GM23338 (cell line): ENCODE results near the gene ZFC3H1.
A peak's percentile ranks its signal among the peaks of the same experiment; 100 is the strongest.

Source experiments
- CTCF ChIP-seq, 2 experiments: fragments of 200-600 bp in 1 of 2; sonication (generic) in 1 of 2; conservative IDR thresholded peaks; 2 replicates each; pipeline versions ENCODE4 v1.5.1 to v1.6.1; 2016 to 2017; ENCODE audit warnings: antibody characterized with exemption in 2 of 2, low read depth in 2 of 2, mild to moderate bottlenecking in 2 of 2, moderate library complexity in 1 of 2
- ETS1 ChIP-seq: IDR thresholded peaks from 2 replicates; pipeline ENCODE4 v1.6.1; 2016; ENCODE audit warnings: antibody characterized with exemption
- EZH2 ChIP-seq: fragments of 200-600 bp; sonication (generic); IDR thresholded peaks from one replicate; pipeline ENCODE4 v1.8.0; 2017; ENCODE audit warnings: antibody characterized with exemption, mild to moderate bottlenecking, low read depth; ENCODE audit not compliant: unreplicated experiment
- EZH2phosphoT487 ChIP-seq: fragments of 200-600 bp; sonication (generic); IDR thresholded peaks from one replicate; pipeline ENCODE4 v1.8.1; 2018; ENCODE audit warnings: antibody characterized with exemption; ENCODE audit not compliant: unreplicated experiment
- JUNB ChIP-seq: IDR thresholded peaks from one replicate; pipeline ENCODE4 v1.6.1; 2016; ENCODE audit warnings: antibody characterized with exemption; ENCODE audit not compliant: unreplicated experiment
- NANOG ChIP-seq: IDR thresholded peaks from 2 replicates; pipeline ENCODE4 v1.6.1; 2016; ENCODE audit warnings: antibody characterized with exemption, borderline replicate concordance
- POLR2AphosphoS5 ChIP-seq: IDR thresholded peaks from 2 replicates; pipeline ENCODE4 v1.6.1; 2016; ENCODE audit warnings: antibody characterized with exemption, low read depth
- REST ChIP-seq: IDR thresholded peaks from one replicate; pipeline ENCODE4 v1.6.1; 2018; ENCODE audit warnings: antibody characterized with exemption; ENCODE audit not compliant: unreplicated experiment
- ZNF462 ChIP-seq: fragments of 250-450 bp; sonication (Bioruptor Pico); IDR thresholded peaks from 2 replicates; pipeline ENCODE4 v1.5.0; 2020; ENCODE audit warnings: mild to moderate bottlenecking, moderate library complexity

- TF ChIP-seq CTCF (conservative IDR thresholded peaks at IDR 0.05; ENCODE audit: low read depth in 2 of 2) (no peak), REST (no peak), EZH2 (no peak), JUNB (no peak), POLR2AphosphoS5 (no peak; the same call in 1 of the 2 replicates), ETS1 (0 out of 2 replicates have a peak, but pooled peaks have one; percentile 31), EZH2phosphoT487 (no peak), NANOG (no peak), ZNF462 (CRISPR knock-in tag) (no peak)
These were observed 902 bp upstream of the ZFC3H1 start for GRCh38 chr12:71664411-71665089.
